ENCODE results near the gene SOD2. TPM values are rescaled to one million over a fixed set of nuclear protein-coding genes. Genes with fewer than 3 reads are reported as not detected.

Gene SOD2
- total and polyA plus RNA-seq, 11 donors, result 263 to 1,000 (median 737) TPM

DNA sequence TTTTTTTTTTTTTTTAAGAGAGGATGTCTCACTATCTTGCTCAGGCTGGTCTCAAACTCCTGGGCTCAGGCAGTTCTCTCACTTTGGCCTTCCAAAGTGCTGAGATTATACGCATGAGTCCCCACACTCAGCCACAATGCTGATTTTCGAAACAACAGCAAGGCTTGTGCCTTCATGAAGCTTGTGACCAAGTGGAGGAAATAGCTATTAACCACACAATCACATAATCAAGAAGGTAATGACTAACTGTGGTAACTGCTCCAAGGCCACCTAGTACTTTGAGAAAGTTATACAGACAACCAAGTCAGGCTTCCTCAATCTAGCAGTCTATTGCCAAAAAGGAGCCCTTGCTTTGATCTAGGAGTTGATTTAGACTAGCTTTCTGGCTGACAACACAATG is 46.3 kb downstream of the SOD2 start:
- DNase-seq, result no peak
- no peak for ATAC-seq
- WGBS, 4 donors, result 90 to 96% (median 93%) methylated on average over 2 of the region's 2 CpGs
- H3K4me3 ChIP-seq, result no peak overlapping the region
- intact Hi-C loops (cut with DNase I), result loop anchor here in 1 of 10 donors (5.0 kb wide), 1 partner anchor 474 kb away; no protein-coding TSS in a partner anchor
- H3K27me3 ChIP-seq, result no peaks in the 10 kb centered on the region
- no peak overlapping the region for H3K27ac ChIP-seq
- H3K9me3 ChIP-seq, result no peaks in the 10 kb centered on the region
- no peaks in the 10 kb centered on the region for H3K36me3 ChIP-seq
- peaks cover 0 to 9% (median 0%) of the 10 kb centered on the region in 12 donors for H3K4me1 ChIP-seq
- TF ChIP-seq POLR2A (IDR thresholded peaks at IDR 0.05), result no peak
- TF ChIP-seq, protein P1, sequence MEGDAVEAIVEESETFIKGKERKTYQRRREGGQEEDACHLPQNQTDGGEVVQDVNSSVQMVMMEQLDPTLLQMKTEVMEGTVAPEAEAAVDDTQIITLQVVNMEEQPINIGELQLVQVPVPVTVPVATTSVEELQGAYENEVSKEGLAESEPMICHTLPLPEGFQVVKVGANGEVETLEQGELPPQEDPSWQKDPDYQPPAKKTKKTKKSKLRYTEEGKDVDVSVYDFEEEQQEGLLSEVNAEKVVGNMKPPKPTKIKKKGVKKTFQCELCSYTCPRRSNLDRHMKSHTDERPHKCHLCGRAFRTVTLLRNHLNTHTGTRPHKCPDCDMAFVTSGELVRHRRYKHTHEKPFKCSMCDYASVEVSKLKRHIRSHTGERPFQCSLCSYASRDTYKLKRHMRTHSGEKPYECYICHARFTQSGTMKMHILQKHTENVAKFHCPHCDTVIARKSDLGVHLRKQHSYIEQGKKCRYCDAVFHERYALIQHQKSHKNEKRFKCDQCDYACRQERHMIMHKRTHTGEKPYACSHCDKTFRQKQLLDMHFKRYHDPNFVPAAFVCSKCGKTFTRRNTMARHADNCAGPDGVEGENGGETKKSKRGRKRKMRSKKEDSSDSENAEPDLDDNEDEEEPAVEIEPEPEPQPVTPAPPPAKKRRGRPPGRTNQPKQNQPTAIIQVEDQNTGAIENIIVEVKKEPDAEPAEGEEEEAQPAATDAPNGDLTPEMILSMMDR (IDR thresholded peaks at IDR 0.05), result no peak

DNA sequence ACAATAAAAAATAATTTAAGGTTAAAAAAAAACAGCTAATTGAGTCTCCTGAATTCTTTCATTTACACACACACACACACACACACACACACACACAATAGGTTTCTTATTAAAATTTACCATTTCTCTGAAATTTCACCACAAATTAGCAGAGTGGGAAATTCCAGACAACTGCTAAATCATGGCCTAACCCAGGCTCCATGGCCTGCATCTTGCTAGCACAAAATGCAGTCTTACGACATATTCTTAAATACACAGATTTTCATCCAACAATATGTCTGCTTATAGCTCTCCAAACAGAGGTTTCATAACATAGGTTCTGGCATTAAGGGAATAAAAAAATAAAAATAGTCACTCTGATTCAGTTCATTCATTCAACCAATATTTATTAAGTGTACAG is 46.9 kb downstream of the SOD2 start:
- ATAC-seq, result no peak
- H3K4me1 ChIP-seq, result peaks cover 0 to 9% (median 0%) of the 10 kb centered on the region in 12 donors
- intact Hi-C loops (cut with DNase I), result loop anchor here in 1 of 10 donors (5.0 kb wide), 1 partner anchor 474 kb away; no protein-coding TSS in a partner anchor
- 96 to 99% (median 97%) methylated on average over 1 of the region's 1 CpG for WGBS, 4 donors
- DNase-seq, result no peak
- no peaks in the 10 kb centered on the region for H3K27me3 ChIP-seq
- TF ChIP-seq POLR2A (IDR thresholded peaks at IDR 0.05), result no peak
- TF ChIP-seq, protein P1 (IDR thresholded peaks at IDR 0.05), result no peak
- H3K27ac ChIP-seq, result no peak overlapping the region
- H3K9me3 ChIP-seq, result no peaks in the 10 kb centered on the region
- H3K36me3 ChIP-seq, result no peaks in the 10 kb centered on the region
- H3K4me3 ChIP-seq, result no peak overlapping the region

DNA sequence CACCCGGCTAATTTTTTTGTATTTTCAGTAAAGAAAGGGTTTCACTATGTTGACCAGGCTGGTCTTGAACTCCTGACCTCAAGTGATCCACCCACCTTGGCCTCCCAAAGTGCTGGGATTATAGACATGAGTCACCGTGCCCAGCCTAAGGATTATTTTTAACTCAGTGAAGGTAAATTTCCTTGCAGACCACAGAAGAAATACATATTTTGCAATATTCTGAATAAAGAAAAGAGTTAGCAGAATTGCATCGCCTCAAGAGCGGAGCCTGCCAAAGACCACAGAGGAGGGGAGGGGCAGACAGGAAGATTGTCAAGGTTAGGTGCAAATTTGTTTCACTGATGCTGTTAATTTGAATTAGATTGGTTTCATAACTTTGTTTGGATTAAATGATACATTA is 47.4 kb downstream of the SOD2 start:
- DNase-seq, result no peak
- 85 to 90% (median 87%) methylated on average over 4 of the region's 4 CpGs for WGBS, 4 donors
- Histone ChIP-seq H3K4me3 (no peak overlapping the region), H3K27ac (no peak overlapping the region), H3K27me3 (no peaks in the 10 kb centered on the region), H3K36me3 (no peaks in the 10 kb centered on the region), H3K9me3 (no peaks in the 10 kb centered on the region), H3K4me1 (peaks cover 0 to 9% (median 0%) of the 10 kb centered on the region in 12 donors)
- intact Hi-C loops (cut with DNase I), result loop anchor here in 1 of 10 donors (5.0 kb wide), 1 partner anchor 473 kb away; no protein-coding TSS in a partner anchor
- no peak for TF ChIP-seq POLR2A (IDR thresholded peaks at IDR 0.05)
- TF ChIP-seq, protein P1 (IDR thresholded peaks at IDR 0.05), result no peak
- no peak for ATAC-seq

Other genes with a start within 250 kb of the SOD2 start
- gene WTAP, start 34.3 kb upstream of the SOD2 start, total RNA-seq, result 10 to 100 TPM; 39.0 to 70.2 (median 48.2) TPM
- 10 to 100 TPM; 30.7 to 75.3 TPM for gene WTAP, start 34.3 kb upstream of the SOD2 start, polyA plus RNA-seq
- 1 to 10 TPM; 1.3 to 9.9 (median 7.3) TPM for gene ACAT2, start 68.8 kb upstream of the SOD2 start, total RNA-seq
- 10 to 100 TPM in 1 of 2 donors, 1 to 10 TPM in 1; 2.8 to 18.1 TPM for gene ACAT2, start 68.8 kb upstream of the SOD2 start, polyA plus RNA-seq
- gene TCP1, start 96.4 kb upstream of the SOD2 start, total RNA-seq, result 100 to 1,000 TPM; 107 to 184 (median 142) TPM
- gene TCP1, start 96.4 kb upstream of the SOD2 start, polyA plus RNA-seq, result 100 to 1,000 TPM in 1 of 2 donors, 10 to 100 TPM in 1; 89.2 to 241 TPM
- gene MRPL18, start 97.2 kb upstream of the SOD2 start, total RNA-seq, result 10 to 100 TPM; 52.4 to 91.1 (median 61.4) TPM
- 100 to 1,000 TPM; 114 to 145 TPM for gene MRPL18, start 97.2 kb upstream of the SOD2 start, polyA plus RNA-seq
- under 1 TPM in 4 of 9 donors, not detected in 5; 0.19 to 0.67 (median 0.26) TPM for gene PNLDC1, start 107.0 kb upstream of the SOD2 start, total RNA-seq
- gene PNLDC1, start 107.0 kb upstream of the SOD2 start, polyA plus RNA-seq, result under 1 TPM in 1 of 2 donors, not detected in 1; 0.04 TPM
- gene MAS1, start 197.7 kb upstream of the SOD2 start, total RNA-seq, result under 1 TPM in 2 of 9 donors, not detected in 7; 0.05 to 0.08 TPM
- not detected for gene MAS1, start 197.7 kb upstream of the SOD2 start, polyA plus RNA-seq

All from heart left ventricle (tissue), 16 donors.